GM19043 (cell line): Measurements from ENCODE around the gene SEC16A.
A peak's percentile ranks its signal among the peaks of the same experiment; 100 is the strongest.
"Not testable (repeated sequence)": the region's sequence is repeated elsewhere in the genome, so short reads cannot be mapped to it uniquely, and the experiment has no call there.

ENCODE experiments used
- ATAC-seq: cut with Tn5 transposase; IDR thresholded peaks from one replicate; pipeline ENCODE4 v1.9.1; 2021; ENCODE audit warnings: low read depth; ENCODE audit not compliant: unreplicated experiment

The SEC16A gene

GRCh38 chr9:136429683-136430491 lies 53.0 kb downstream of the SEC16A start:
- ATAC-seq = no peak

GRCh38 chr9:136429075-136429628 lies 53.7 kb downstream of the SEC16A start:
- ATAC-seq = no peak

- no peak for ATAC-seq
Measured at GRCh38 chr9:136426787-136427186, 56.1 kb downstream of the SEC16A start.

GRCh38 chr9:136425367-136425766 lies 57.5 kb downstream of the SEC16A start:
- not testable (repeated sequence) for ATAC-seq

GRCh38 chr9:136424750-136425362 lies 58.0 kb downstream of the SEC16A start:
- ATAC-seq = no peak

- ATAC-seq = no peak
Measured at GRCh38 chr9:136423432-136424146, 59.3 kb downstream of the SEC16A start.

GRCh38 chr9:136422876-136423275 lies 60.0 kb downstream of the SEC16A start:
- no peak for ATAC-seq

- no peak for ATAC-seq
Measured at GRCh38 chr9:136421791-136422190, 61.0 kb downstream of the SEC16A start.

- ATAC-seq = no peak
Measured at GRCh38 chr9:136419092-136419420, 63.8 kb downstream of the SEC16A start.

GRCh38 chr9:136418182-136419091 lies 64.4 kb downstream of the SEC16A start:
- no peak for ATAC-seq

- no peak for ATAC-seq
Measured at GRCh38 chr9:136416914-136417313, 65.9 kb downstream of the SEC16A start.

GRCh38 chr9:136416427-136416826 lies 66.4 kb downstream of the SEC16A start:
- no peak for ATAC-seq

- no peak for ATAC-seq
Measured at GRCh38 chr9:136412962-136413361, 69.9 kb downstream of the SEC16A start.

- ATAC-seq = no peak
Measured at GRCh38 chr9:136411378-136411777, 71.5 kb downstream of the SEC16A start.

- peak; percentile 78 for ATAC-seq
Measured at GRCh38 chr9:136410500-136411287, 72.1 kb downstream of the SEC16A start, which contains the start of the genes ENTR1 and PMPCA. Gene ENTR1 (minus strand): TSS chr9:136410614. CDS start chr9:136410397, 217 bp downstream. Gene PMPCA (plus strand): TSS chr9:136410658. CDS start chr9:136410669, 11 bp downstream.

- ATAC-seq = peak; percentile 15
Measured at GRCh38 chr9:136409557-136410455, 73.0 kb downstream of the SEC16A start.

GRCh38 chr9:136407911-136408310 lies 74.9 kb downstream of the SEC16A start:
- no peak for ATAC-seq

GRCh38 chr9:136407061-136407460 lies 75.8 kb downstream of the SEC16A start:
- ATAC-seq = not testable (repeated sequence)
